CD14-positive monocyte (primary cell): ENCODE results near the gene ERBB4. TPM values are rescaled to one million over a fixed set of nuclear protein-coding genes. Genes with fewer than 3 reads are reported as not detected.

Experiments
- DNase-seq, 3 donors: peaks; one replicate each; pipeline ENCODE4 v3.0.0-alpha.2; 2011 to 2022
- H2AFZ ChIP-seq: 2 replicates; pipeline ENCODE4 v1.6.0; 2012; ENCODE audit warnings: mild to moderate bottlenecking, low read depth, low read length, inconsistent platforms; ENCODE audit not compliant: insufficient read depth, poor library complexity, severe bottlenecking
- H3K27ac ChIP-seq, 2 donors: 1 replicate in 1 of 2; 2 replicates in 1 of 2; pipeline ENCODE4 v1.5.1; 2012 to 2013; ENCODE audit warnings: low read length in 2 of 2, control low read depth in 1 of 2, inconsistent platforms in 1 of 2, low read depth in 1 of 2, mild to moderate bottlenecking in 1 of 2
- H3K27me3 ChIP-seq, 2 donors: one replicate each; pipeline versions ENCODE4 v1.6.0 to v1.6.1; 2011 to 2013; ENCODE audit warnings: low read length in 2 of 2; ENCODE audit not compliant: control insufficient read depth in 2 of 2, insufficient read depth in 2 of 2
- H3K36me3 ChIP-seq, 2 donors: replicated peaks in 1 of 2; 1 replicate in 1 of 2; 2 replicates in 1 of 2; pipeline versions ENCODE4 v1.5.1 to v1.6.1; 2012 to 2013; ENCODE audit warnings: low read length in 2 of 2, control low read depth in 1 of 2, inconsistent platforms in 1 of 2, mild to moderate bottlenecking in 1 of 2; ENCODE audit not compliant: insufficient read depth in 2 of 2, control insufficient read depth in 1 of 2
- H3K4me1 ChIP-seq, 2 donors: 1 replicate in 1 of 2; 2 replicates in 1 of 2; pipeline versions ENCODE4 v1.5.1 to v1.6.1; 2012 to 2013; ENCODE audit warnings: low read length in 2 of 2, control low read depth in 1 of 2, inconsistent platforms in 1 of 2, mild to moderate bottlenecking in 1 of 2, moderate library complexity in 1 of 2; ENCODE audit not compliant: insufficient read depth in 2 of 2, control insufficient read depth in 1 of 2
- H3K4me2 ChIP-seq: replicated peaks from 2 replicates; pipeline ENCODE3; 2012; ENCODE audit warnings: low read length, moderate library complexity, mild to moderate bottlenecking; ENCODE audit not compliant: poor library complexity, severe bottlenecking; ENCODE audit errors: extremely low read depth
- H3K4me3 ChIP-seq, 3 experiments: fragments of 200-600 bp in 1 of 3; sonication (generic) in 1 of 3; replicated peaks in 1 of 3; 1 replicate in 2 of 3; 2 replicates in 1 of 3; pipeline ENCODE4 v1.5.1; 2011 to 2013; ENCODE audit warnings: low read length in 3 of 3, mild to moderate bottlenecking in 3 of 3, control low read depth in 2 of 3, low read depth in 2 of 3, inconsistent platforms in 1 of 3, moderate library complexity in 1 of 3
- H3K79me2 ChIP-seq: 2 replicates; pipeline ENCODE4 v1.6.0; 2012; ENCODE audit warnings: mild to moderate bottlenecking, control low read depth, inconsistent platforms, low read length, moderate library complexity; ENCODE audit not compliant: insufficient read depth
- H3K9ac ChIP-seq: 2 replicates; pipeline ENCODE4 v1.6.0; 2017; ENCODE audit warnings: low read length, mild to moderate bottlenecking; ENCODE audit not compliant: insufficient read depth, poor library complexity, severe bottlenecking
- H3K9me3 ChIP-seq, 2 donors: replicated peaks in 1 of 2; 1 replicate in 1 of 2; 2 replicates in 1 of 2; pipeline versions ENCODE4 v1.5.1 to v1.6.1; 2012 to 2013; ENCODE audit warnings: low read length in 2 of 2, control low read depth in 1 of 2; ENCODE audit not compliant: control insufficient read depth in 1 of 2, insufficient read depth in 1 of 2
- H4K20me1 ChIP-seq: 2 replicates; pipeline ENCODE4 v1.6.0; 2012; ENCODE audit warnings: mild to moderate bottlenecking, low read length, control low read depth, moderate library complexity; ENCODE audit not compliant: insufficient read depth
- H3K27ac Mint-ChIP-seq, 7 donors: one replicate each; pipeline ENCODE4 v1.8.0; 2020; ENCODE audit warnings: mild to moderate bottlenecking in 7 of 7, mixed read lengths in 7 of 7, moderate library complexity in 6 of 7, inconsistent platforms in 2 of 7
- H3K27me3 Mint-ChIP-seq, 3 donors: one replicate each; pipeline ENCODE4 v1.8.0; 2021 to 2022; ENCODE audit warnings: low read depth in 3 of 3, mild to moderate bottlenecking in 3 of 3, mixed read lengths in 3 of 3, moderate library complexity in 3 of 3, inconsistent platforms in 1 of 3
- H3K36me3 Mint-ChIP-seq, 2 donors: one replicate each; pipeline ENCODE4 v1.8.0; 2020; ENCODE audit warnings: mixed read lengths in 2 of 2, inconsistent platforms in 1 of 2, mild to moderate bottlenecking in 1 of 2
- H3K4me1 Mint-ChIP-seq: one replicate; pipeline ENCODE4 v1.8.0; 2020; ENCODE audit warnings: mild to moderate bottlenecking, mixed read lengths
- H3K4me3 Mint-ChIP-seq, 2 donors: one replicate each; pipeline ENCODE4 v1.8.0; 2020; ENCODE audit warnings: mild to moderate bottlenecking in 2 of 2, mixed read lengths in 2 of 2, moderate library complexity in 1 of 2
- H3K9me3 Mint-ChIP-seq, 7 donors: one replicate each; pipeline ENCODE4 v1.8.0; 2020 to 2022; ENCODE audit warnings: mixed read lengths in 7 of 7, mild to moderate bottlenecking in 6 of 7, moderate library complexity in 6 of 7, inconsistent platforms in 2 of 7
- CTCF ChIP-seq: fragments of 200-600 bp; IDR thresholded peaks from one replicate; pipeline ENCODE4 v1.8.0; 2022; ENCODE audit warnings: antibody characterized with exemption, mild to moderate bottlenecking
- WGBS: methylation state at CpG from one replicate; pipeline ENCODE4 v1.1.5; 2013; ENCODE audit warnings: missing lambda C conversion rate; ENCODE audit not compliant: insufficient coverage; 5-methylcytosine and 5-hydroxymethylcytosine counted together
- intact Hi-C, 2 donors: fragments of 100-400 bp; cut with micrococcal nuclease; formaldehyde crosslinking; loops; one replicate each; pipeline versions ENCODE4 v1.15.0 to v1.15.1; 2023
- polyA plus RNA-seq, 3 donors: library from polyadenylated mRNA; depleted of rRNA in 1 of 3; unstranded in 2 of 3; stranded (reverse) in 1 of 3; fragments of 300-500 nt in 2 of 3; fragments of >200 nt in 1 of 3; fragmentation: Illumina TruSeq in 2 of 3; gene quantifications; 1 replicate in 2 of 3; 2 replicates in 1 of 3; pipeline ENCODE4 v1.2.3, GENCODE V29; 2012 to 2021

ERBB4 gene
- polyA plus RNA-seq, 3 donors, result not detected

- intact Hi-C loops, result no loop called here
- Mint-ChIP-seq H3K4me3 (no peak overlapping the region), H3K27ac (no peak overlapping the region), H3K4me1 (no peaks in the 10 kb centered on the region), H3K36me3 (no peaks in the 10 kb centered on the region), H3K9me3 (no peaks in the 10 kb centered on the region), H3K27me3 (no peaks in the 10 kb centered on the region)
- no peaks in the 10 kb centered on the region for H3K9me3 ChIP-seq
- H3K4me3 ChIP-seq, result no peak overlapping the region
- H2AFZ ChIP-seq, result no peak overlapping the region
- no peak overlapping the region for H3K9ac ChIP-seq
- no peak overlapping the region for H3K4me2 ChIP-seq
- no peak overlapping the region for H3K27ac ChIP-seq
- H3K79me2 ChIP-seq, result no peaks in the 10 kb centered on the region
- no peaks in the 10 kb centered on the region for H3K36me3 ChIP-seq
- no peaks in the 10 kb centered on the region for H3K4me1 ChIP-seq
- no peak for TF ChIP-seq CTCF
- WGBS, result no CpG with 5 or more reads among the region's 4 CpGs
- H4K20me1 ChIP-seq, result no peaks in the 10 kb centered on the region
- no peaks in the 10 kb centered on the region for H3K27me3 ChIP-seq
- no peak for DNase-seq
Measured at GRCh38 chr2:212414767-212415211, 123.8 kb downstream of the ERBB4 start.

GRCh38 chr2:212409560-212409959 is 129.0 kb downstream of the ERBB4 start:
- H3K4me1 Mint-ChIP-seq, result no peaks in the 10 kb centered on the region
- H2AFZ ChIP-seq, result no peak overlapping the region
- no peaks in the 10 kb centered on the region for H4K20me1 ChIP-seq
- DNase-seq, result no peak
- no peaks in the 10 kb centered on the region for H3K36me3 Mint-ChIP-seq
- WGBS, result no CpG with 5 or more reads among the region's 1 CpG
- H3K9me3 Mint-ChIP-seq, result peaks cover 0 to 3% (median 0%) of the 10 kb centered on the region in 7 donors
- TF ChIP-seq CTCF, result no peak
- H3K4me3 ChIP-seq, result no peak overlapping the region
- no peaks in the 10 kb centered on the region for H3K27me3 Mint-ChIP-seq
- no peak overlapping the region for H3K4me2 ChIP-seq
- no peaks in the 10 kb centered on the region for H3K27me3 ChIP-seq
- intact Hi-C loops, result no loop called here
- no peaks in the 10 kb centered on the region for H3K4me1 ChIP-seq
- H3K27ac ChIP-seq, result no peak overlapping the region
- H3K9ac ChIP-seq, result no peak overlapping the region
- no peaks in the 10 kb centered on the region for H3K9me3 ChIP-seq
- H3K4me3 Mint-ChIP-seq, result no peak overlapping the region
- H3K27ac Mint-ChIP-seq, result no peak overlapping the region
- H3K79me2 ChIP-seq, result no peaks in the 10 kb centered on the region
- H3K36me3 ChIP-seq, result no peaks in the 10 kb centered on the region
